HG02588 (cell line): Measurements from ENCODE around the gene ROBO1.
"Not testable (repeated sequence)": the region's sequence is repeated elsewhere in the genome, so short reads cannot be mapped to it uniquely, and the experiment has no call there.

Experiments
- ATAC-seq: cut with Tn5 transposase; IDR thresholded peaks from one replicate; pipeline ENCODE4 v1.9.1; 2021; ENCODE audit warnings: mild to moderate bottlenecking, moderate library complexity; ENCODE audit not compliant: unreplicated experiment

Gene ROBO1

GRCh38 chr3:78725703-78726246, 1042.0 kb downstream of the ROBO1 start:
- ATAC-seq, result no peak

DNA sequence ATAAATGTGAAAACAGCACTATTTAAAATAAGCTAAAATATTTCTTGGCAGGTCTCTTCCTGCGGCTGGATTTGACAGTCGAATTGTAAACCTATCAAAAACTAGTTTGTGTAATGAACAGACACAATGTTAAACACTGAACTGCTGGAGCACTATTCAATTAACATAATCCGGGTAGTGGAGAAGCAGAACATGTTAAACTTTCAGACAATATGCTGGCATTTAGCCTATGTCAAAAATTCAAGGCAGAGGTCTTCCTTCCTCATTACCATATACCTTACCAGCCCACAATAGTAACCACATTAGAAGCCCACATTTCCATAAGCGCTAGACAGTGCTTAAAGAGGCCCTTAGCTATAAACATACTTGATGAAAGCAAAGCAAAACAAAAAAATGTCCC, 1042.9 kb downstream of the ROBO1 start:
- no peak for ATAC-seq

GRCh38 chr3:78724364-78724763, 1043.4 kb downstream of the ROBO1 start:
- ATAC-seq, result not testable (repeated sequence)

- ATAC-seq, result no peak
Measured at GRCh38 chr3:78721771-78722543, 1045.8 kb downstream of the ROBO1 start.

DNA sequence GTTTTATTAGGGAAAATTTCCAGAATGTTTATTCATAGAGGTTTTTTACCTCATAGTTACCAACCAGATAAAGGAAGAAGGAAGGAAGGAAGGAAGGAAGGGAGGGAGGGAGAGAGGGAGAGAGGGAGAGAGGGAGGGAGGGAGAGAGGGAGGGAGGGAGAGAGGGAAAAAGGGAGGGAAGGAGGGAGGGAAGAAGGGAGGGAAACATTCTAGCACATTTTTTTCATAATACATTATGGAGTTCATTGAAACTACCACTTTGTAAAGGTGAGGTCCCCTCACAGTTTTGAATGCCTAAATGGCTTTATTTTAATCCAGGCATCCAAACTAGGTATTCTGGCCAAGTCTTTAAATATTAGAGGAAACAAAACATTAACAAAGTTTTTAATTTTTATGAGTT, 1049.1 kb downstream of the ROBO1 start:
- ATAC-seq, result no peak

GRCh38 chr3:78717041-78717440, 1050.8 kb downstream of the ROBO1 start:
- no peak for ATAC-seq

DNA sequence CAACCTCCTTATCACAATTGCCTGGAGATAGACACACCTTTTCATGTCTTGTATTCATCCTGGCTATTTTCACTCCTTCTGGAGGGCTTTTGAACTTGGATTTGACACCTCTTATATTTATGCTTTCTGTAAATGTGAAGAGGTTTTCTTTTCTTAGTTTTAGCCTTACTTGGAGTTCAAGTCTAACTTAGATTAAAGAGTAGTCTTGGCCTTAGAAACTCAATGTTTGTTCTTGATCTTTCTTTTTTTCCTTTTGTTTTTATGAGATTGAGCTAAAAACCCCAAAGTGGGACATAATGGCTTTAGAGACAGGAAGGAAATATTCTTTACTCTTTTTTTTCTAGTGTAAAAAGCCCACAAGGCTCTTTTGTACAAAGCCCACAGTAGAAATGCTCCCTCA, 1054.9 kb downstream of the ROBO1 start:
- ATAC-seq, result no peak

- no peak for ATAC-seq
Measured at GRCh38 chr3:78712270-78712669, 1055.5 kb downstream of the ROBO1 start.

GRCh38 chr3:78708565-78709073, 1059.2 kb downstream of the ROBO1 start:
- no peak for ATAC-seq

- ATAC-seq, result no peak
Measured at GRCh38 chr3:78707609-78708008, 1060.2 kb downstream of the ROBO1 start.

DNA sequence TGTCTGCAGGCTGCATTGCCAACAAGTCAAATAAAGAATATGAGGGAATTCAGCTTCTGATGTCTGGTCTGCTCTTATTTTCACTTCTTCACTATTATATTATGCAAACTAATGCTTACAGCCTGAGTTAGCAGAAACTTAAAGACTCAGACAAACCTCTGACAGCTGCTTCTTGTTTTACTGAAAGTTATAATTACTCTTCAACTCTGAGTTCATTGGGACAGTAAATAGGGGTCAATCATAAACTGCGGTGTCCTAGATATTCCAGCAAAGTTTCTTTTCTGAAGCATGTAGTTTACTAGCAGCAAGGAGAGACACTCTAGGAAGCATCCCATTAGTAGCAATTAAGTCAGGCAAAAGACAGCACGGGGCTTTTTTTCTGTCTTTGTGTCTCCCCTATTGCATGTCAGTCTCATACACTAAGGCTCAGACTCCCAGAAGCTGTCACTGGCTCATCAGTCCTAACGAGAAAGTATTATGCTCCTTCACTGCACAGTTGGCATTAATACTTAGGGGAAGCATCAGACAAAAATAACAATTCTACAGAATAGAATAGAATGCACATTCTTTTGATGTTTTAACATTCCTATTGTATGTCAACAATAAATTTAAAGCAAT, 1060.8 kb downstream of the ROBO1 start:
- no peak for ATAC-seq

GRCh38 chr3:78703944-78704343, 1063.9 kb downstream of the ROBO1 start:
- no peak for ATAC-seq

GRCh38 chr3:78701537-78701936, 1066.3 kb downstream of the ROBO1 start:
- no peak for ATAC-seq

- no peak for ATAC-seq
Measured at GRCh38 chr3:78698431-78698830, 1069.4 kb downstream of the ROBO1 start.

- no peak for ATAC-seq
Measured at GRCh38 chr3:78697426-78697825, 1070.4 kb downstream of the ROBO1 start.

DNA sequence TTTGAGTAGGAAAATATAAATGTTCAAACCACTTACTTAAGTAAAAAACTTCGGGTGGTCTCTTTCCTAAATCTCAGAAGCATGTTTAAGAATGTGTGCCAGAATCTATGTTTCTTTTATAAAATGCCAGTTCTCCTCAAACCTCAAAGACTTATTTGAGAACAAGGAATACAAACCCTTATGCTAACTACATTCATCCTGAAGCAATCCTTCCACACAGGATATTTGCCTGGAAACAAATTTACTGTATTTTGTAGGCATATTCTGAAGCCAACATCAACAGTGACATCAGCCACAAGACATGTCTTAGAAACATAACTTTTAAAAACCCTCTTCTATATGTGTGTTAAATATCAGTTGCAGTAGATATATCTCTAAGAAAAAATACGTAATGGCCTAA, 1077.0 kb downstream of the ROBO1 start:
- no peak for ATAC-seq

DNA sequence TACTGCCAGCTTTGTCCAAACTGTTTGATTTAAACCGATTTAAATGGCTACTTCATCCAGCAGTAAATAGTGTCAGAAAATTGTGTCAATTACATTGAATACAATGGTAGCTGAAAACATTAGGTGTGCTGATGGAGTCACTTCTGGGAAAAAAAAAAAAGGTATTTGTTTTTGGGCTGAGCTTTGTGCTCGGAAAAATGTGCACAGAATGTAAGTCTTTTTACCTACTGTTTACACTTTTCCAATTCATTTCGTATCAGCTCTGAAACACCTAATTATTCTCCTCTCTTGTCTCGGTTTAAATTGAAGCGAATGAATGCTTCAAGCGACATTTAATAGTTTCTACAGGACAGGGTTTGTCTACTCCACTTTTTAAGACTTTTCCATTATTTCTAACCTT, 1078.4 kb downstream of the ROBO1 start:
- no peak for ATAC-seq

- ATAC-seq, result no peak
Measured at GRCh38 chr3:78687520-78687919, 1080.3 kb downstream of the ROBO1 start.

DNA sequence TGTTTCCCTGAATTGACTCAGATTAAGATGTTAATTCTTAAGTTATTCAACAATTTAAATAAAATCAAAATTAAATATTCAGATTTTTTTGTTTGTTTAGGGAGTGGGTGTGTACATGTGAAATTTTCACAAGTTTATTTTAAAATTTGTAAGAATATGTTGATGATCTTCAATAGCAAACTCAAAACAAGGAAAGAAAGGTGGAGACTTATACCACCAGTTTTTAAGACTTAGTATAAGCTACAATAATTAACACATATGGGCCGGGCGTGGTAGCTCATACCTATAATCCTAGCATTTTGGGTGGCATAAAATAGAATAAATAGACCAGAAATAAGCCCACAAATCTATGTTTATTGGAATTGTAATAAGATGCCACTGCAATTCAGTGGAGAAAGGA, 1084.5 kb downstream of the ROBO1 start:
- no peak for ATAC-seq

- ATAC-seq, result not testable (repeated sequence)
Measured at GRCh38 chr3:78675119-78675805, 1092.5 kb downstream of the ROBO1 start.

- no peak for ATAC-seq
Measured at GRCh38 chr3:78670746-78671145, 1097.1 kb downstream of the ROBO1 start.

DNA sequence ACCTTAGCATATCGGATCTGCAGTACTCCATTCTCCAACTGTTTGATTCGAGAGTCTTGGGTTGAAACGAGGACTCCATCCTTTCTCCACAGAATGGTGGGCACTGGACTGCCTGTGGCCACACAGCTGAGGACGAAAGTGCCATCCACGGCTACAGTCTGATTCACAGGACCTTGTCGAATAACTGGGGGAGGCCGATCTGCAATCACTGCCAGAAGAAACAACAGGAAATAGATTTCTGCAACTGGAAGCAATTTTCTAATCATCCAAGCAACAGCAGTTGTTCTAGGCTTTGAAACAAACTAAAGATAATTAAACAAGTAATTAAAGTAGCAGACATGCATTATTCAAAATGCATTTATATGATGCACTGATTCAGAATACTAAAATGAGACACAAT, 1097.7 kb downstream of the ROBO1 start:
- ATAC-seq, result no peak
